ENCODE results near the gene ONECUT2.

DNA sequence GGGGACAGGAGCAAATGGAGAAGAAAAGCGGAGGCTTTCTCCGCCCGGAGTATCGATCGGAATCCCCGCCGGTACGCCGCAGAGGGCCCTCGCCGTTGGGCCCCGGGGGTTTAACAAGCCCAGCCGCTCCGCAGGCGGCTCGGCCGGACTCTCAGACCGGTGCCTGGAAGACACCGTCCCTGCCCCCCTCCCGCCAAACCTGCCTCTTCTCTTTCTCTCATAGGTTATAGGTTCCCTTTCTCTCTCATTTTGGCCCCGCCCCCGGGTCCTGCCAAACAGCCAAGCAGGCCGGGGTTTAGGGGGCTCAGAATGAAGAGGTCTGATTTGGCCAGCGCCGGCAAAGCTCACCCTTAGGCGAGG is 4.4 kb downstream of the ONECUT2 start:
- TF ChIP-seq, protein P1, sequence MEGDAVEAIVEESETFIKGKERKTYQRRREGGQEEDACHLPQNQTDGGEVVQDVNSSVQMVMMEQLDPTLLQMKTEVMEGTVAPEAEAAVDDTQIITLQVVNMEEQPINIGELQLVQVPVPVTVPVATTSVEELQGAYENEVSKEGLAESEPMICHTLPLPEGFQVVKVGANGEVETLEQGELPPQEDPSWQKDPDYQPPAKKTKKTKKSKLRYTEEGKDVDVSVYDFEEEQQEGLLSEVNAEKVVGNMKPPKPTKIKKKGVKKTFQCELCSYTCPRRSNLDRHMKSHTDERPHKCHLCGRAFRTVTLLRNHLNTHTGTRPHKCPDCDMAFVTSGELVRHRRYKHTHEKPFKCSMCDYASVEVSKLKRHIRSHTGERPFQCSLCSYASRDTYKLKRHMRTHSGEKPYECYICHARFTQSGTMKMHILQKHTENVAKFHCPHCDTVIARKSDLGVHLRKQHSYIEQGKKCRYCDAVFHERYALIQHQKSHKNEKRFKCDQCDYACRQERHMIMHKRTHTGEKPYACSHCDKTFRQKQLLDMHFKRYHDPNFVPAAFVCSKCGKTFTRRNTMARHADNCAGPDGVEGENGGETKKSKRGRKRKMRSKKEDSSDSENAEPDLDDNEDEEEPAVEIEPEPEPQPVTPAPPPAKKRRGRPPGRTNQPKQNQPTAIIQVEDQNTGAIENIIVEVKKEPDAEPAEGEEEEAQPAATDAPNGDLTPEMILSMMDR (IDR thresholded peaks at IDR 0.05) = no peak
- TF ChIP-seq EP300 (IDR thresholded peaks at IDR 0.05) = no peak

Data from esophagus muscularis mucosa (tissue), 3 donors.